ENCODE measurements around the gene ATP5F1E. TPM values are rescaled to one million over a fixed set of nuclear protein-coding genes. Genes with fewer than 3 reads are reported as not detected.

The ATP5F1E gene
- total RNA-seq, 1 experiment from 2014 or later: 52.7 TPM

DNA sequence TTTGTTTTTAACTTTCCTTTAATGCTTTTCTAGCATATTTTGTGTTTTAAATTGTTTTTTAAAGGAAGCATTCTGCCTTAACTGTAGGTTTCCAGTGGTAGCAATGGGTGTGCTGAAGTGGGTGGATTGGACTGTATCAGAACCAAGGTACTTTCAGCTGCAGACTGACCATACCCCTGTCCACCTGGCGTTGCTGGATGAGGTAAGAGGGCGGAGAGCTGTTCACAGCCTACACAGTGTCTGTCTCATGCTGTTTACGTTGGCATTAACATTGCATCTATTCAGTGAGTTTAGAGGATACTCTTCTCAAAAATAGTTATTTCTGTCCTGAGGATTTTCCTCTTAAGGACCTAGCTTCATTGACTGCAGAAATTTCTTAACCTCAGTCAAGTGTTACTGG is 39.2 kb downstream of the ATP5F1E start:
- Histone ChIP-seq H2BK5ac (ENCODE audit: insufficient read length, low read length) (no peak overlapping the region), H2AFZ (ENCODE audit: low read length) (no peak overlapping the region), H3K14ac (ENCODE audit: insufficient read depth, low read length) (no peak overlapping the region), H3K27me3 (ENCODE audit: insufficient read depth, low read length) (no peaks in the 10 kb centered on the region), H3K4ac (ENCODE audit: low read depth, low read length) (no peak overlapping the region), H3K79me2 (ENCODE audit: insufficient read depth, low read length) (no peaks in the 10 kb centered on the region), H4K91ac (ENCODE audit: insufficient read length, low read depth, low read length) (no peak overlapping the region), H4K5ac (ENCODE audit: insufficient read length, low read depth, low read length) (no peak overlapping the region), H3T11ph (ENCODE audit: low read length) (no peak overlapping the region), H2BK15ac (ENCODE audit: low read depth, low read length) (no peak overlapping the region), H3K23ac (ENCODE audit: insufficient read length, low read depth, low read length) (no peak overlapping the region), H4K8ac (replicated peaks; ENCODE audit: insufficient read length, low read depth, low read length) (no peak overlapping the region), H3K4me1 (ENCODE audit: insufficient read depth, low read length) (no peaks in the 10 kb centered on the region), H3K9ac (ENCODE audit: extremely low read depth, insufficient read length, low read length) (no peak overlapping the region), H3K4me2 (ENCODE audit: insufficient read depth, insufficient read length, low read length) (no peak overlapping the region), H3K18ac (ENCODE audit: insufficient read length, low read depth, low read length) (no peak overlapping the region), H4K20me1 (ENCODE audit: control insufficient read depth, insufficient read depth, insufficient read length) (no peaks in the 10 kb centered on the region), H2BK120ac (ENCODE audit: low read depth, low read length, poor library complexity, severe bottlenecking) (no peak overlapping the region), H3K27ac (ENCODE audit: insufficient read length, low read depth, low read length) (no peak overlapping the region), H3K23me2 (ENCODE audit: insufficient read length, low read depth, low read length, poor library complexity, severe bottlenecking) (no peaks in the 10 kb centered on the region), H3K9me3 (ENCODE audit: control insufficient read depth, low read depth, low read length) (no peaks in the 10 kb centered on the region), H3K56ac (ENCODE audit: insufficient read length, low read depth, low read length) (no peak overlapping the region), H3K79me1 (ENCODE audit: insufficient read depth, low read depth, low read length, poor library complexity, severe bottlenecking) (no peaks in the 10 kb centered on the region), H2BK12ac (ENCODE audit: insufficient read length, low read depth, low read length) (no peak overlapping the region), H2AK5ac (ENCODE audit: insufficient read length, low read length) (no peak overlapping the region), H2BK20ac (ENCODE audit: low read depth, low read length, poor library complexity, severe bottlenecking) (no peak overlapping the region)
- H3K27me3 Mint-ChIP-seq (ENCODE audit: low read depth): no peaks in the 10 kb centered on the region; the same call in 1 of the 2 replicates
- no peak overlapping the region for H3K27ac Mint-ChIP-seq
- H3K4me3 Mint-ChIP-seq: no peak overlapping the region
- no CpG with 5 or more reads among the region's 3 CpGs for WGBS (ENCODE audit: extremely low coverage, insufficient read length, low lambda C conversion rate)
- H3K36me3 Mint-ChIP-seq (ENCODE audit: insufficient read depth in 1 of 3, low read depth in 3 of 3): peaks cover 38 to 95% (median 92%) of the 10 kb centered on the region in 3 experiments
- no peaks in the 10 kb centered on the region for H3K4me1 Mint-ChIP-seq
- DNase-seq: no peak
- no peaks in the 10 kb centered on the region for H3K9me3 Mint-ChIP-seq
- no peak for TF ChIP-seq CTCF (conservative IDR thresholded peaks at IDR 0.05)
